KMS-11 (cell line): ENCODE data around the gene GPS1.

Source experiments
- H2AFZ ChIP-seq: fragments of 200-600 bp; sonication (generic); 2 replicates; pipeline ENCODE4 v1.6.1; 2016; ENCODE audit warnings: antibody characterized with exemption, mixed run types, low read depth
- H3K27ac ChIP-seq: fragments of 200-600 bp; sonication (generic); 2 replicates; pipeline ENCODE4 v1.6.1; 2016; ENCODE audit warnings: mild to moderate bottlenecking, mixed run types
- H3K27me3 ChIP-seq: fragments of 200-600 bp; sonication (generic); 2 replicates; pipeline ENCODE4 v1.6.1; 2017; ENCODE audit warnings: mild to moderate bottlenecking, low read depth, mixed run types, moderate library complexity; ENCODE audit not compliant: insufficient read depth
- H3K36me3 ChIP-seq: fragments of 200-600 bp; sonication (generic); 2 replicates; pipeline ENCODE4 v1.6.1; 2017; ENCODE audit warnings: mild to moderate bottlenecking, mixed run types; ENCODE audit not compliant: insufficient read depth
- H3K4me1 ChIP-seq: fragments of 200-600 bp; sonication (generic); 2 replicates; pipeline ENCODE4 v1.6.1; 2016; ENCODE audit warnings: mild to moderate bottlenecking, low read depth, mixed run types; ENCODE audit not compliant: poor library complexity, severe bottlenecking
- H3K4me2 ChIP-seq: fragments of 200-600 bp; sonication (generic); 2 replicates; pipeline ENCODE4 v1.7.0; 2016; ENCODE audit warnings: mild to moderate bottlenecking, mixed run types
- H3K4me3 ChIP-seq: fragments of 200-600 bp; sonication (generic); IDR thresholded peaks from 2 replicates; pipeline ENCODE4 v1.6.1; 2017; ENCODE audit warnings: low read depth, low read length, mixed read lengths; ENCODE audit not compliant: insufficient read depth
- H3K79me2 ChIP-seq: fragments of 200-600 bp; sonication (generic); 2 replicates; pipeline ENCODE4 v1.6.1; 2016; ENCODE audit warnings: low read depth, mixed run types; ENCODE audit not compliant: insufficient read depth
- H3K9ac ChIP-seq: fragments of 200-600 bp; sonication (generic); 2 replicates; pipeline ENCODE4 v1.6.1; 2016; ENCODE audit warnings: mild to moderate bottlenecking, mixed run types
- H4K20me1 ChIP-seq: fragments of 200-600 bp; sonication (generic); 2 replicates; pipeline ENCODE4 v1.6.1; 2016; ENCODE audit warnings: mild to moderate bottlenecking, mixed run types; ENCODE audit not compliant: insufficient read depth
- CTCF ChIP-seq: fragments of 200-600 bp; sonication (generic); conservative IDR thresholded peaks from 2 replicates; pipeline ENCODE4 v1.6.1; 2017; ENCODE audit warnings: low read depth, mild to moderate bottlenecking, antibody characterized with exemption, low read length, moderate library complexity, mixed read lengths

Gene GPS1

GRCh38 chr17:82106688-82107305 is 55.1 kb downstream of the GPS1 start:
- TF ChIP-seq CTCF, result no peak; the same call in 1 of the 2 replicates
- 0 out of 2 replicates have a peak, but pooled peaks cover 4% of the 10 kb centered on the region for H3K79me2 ChIP-seq
- H3K9ac ChIP-seq, result peak overlapping the region; percentile 46; the same call in 1 of the 2 replicates
- no peaks in the 10 kb centered on the region for H4K20me1 ChIP-seq
- peak overlapping the region; percentile 32; the same call in 1 of the 2 replicates for H2AFZ ChIP-seq
- H3K27ac ChIP-seq, result peak overlapping the region; percentile 49
- no peak overlapping the region for H3K4me3 ChIP-seq
- H3K4me2 ChIP-seq, result peak overlapping the region; percentile 72
- H3K36me3 ChIP-seq, result no peaks in the 10 kb centered on the region
- H3K4me1 ChIP-seq, result peaks cover 15% of the 10 kb centered on the region
- H3K27me3 ChIP-seq, result no peaks in the 10 kb centered on the region
